Liver (tissue), 9 donors: ENCODE results near the gene RPL35. TPM values are rescaled to one million over a fixed set of nuclear protein-coding genes. Genes with fewer than 3 reads are reported as not detected.

Source experiments
- DNase-seq: peaks from one replicate; pipeline ENCODE4 v3.0.0-alpha.2; 2017; ENCODE audit warnings: low spot score
- H3K27ac ChIP-seq, 2 donors: one replicate each; pipeline ENCODE4 v1.7.0; 2013; ENCODE audit warnings: inconsistent platforms in 2 of 2, low read length in 2 of 2, control low read depth in 1 of 2, low read depth in 1 of 2, mild to moderate bottlenecking in 1 of 2
- H3K27me3 ChIP-seq, 4 donors: one replicate each; pipeline versions ENCODE4 v1.6.1 to v1.7.0; 2013; ENCODE audit warnings: low read length in 3 of 4, inconsistent platforms in 1 of 4, mild to moderate bottlenecking in 1 of 4, moderate library complexity in 1 of 4; ENCODE audit not compliant: control insufficient read depth in 4 of 4, insufficient read depth in 4 of 4
- H3K36me3 ChIP-seq, 4 donors: one replicate each; pipeline versions ENCODE4 v1.6.1 to v1.7.0; 2013; ENCODE audit warnings: low read length in 3 of 4, mild to moderate bottlenecking in 3 of 4, low read depth in 1 of 4, moderate library complexity in 1 of 4; ENCODE audit not compliant: control insufficient read depth in 4 of 4, insufficient read depth in 3 of 4
- H3K4me1 ChIP-seq, 4 donors: one replicate each; pipeline versions ENCODE4 v1.6.1 to v1.7.0; 2013; ENCODE audit warnings: low read length in 3 of 4, mild to moderate bottlenecking in 3 of 4, moderate library complexity in 1 of 4; ENCODE audit not compliant: control insufficient read depth in 4 of 4, insufficient read depth in 4 of 4
- H3K4me3 ChIP-seq, 3 donors: one replicate each; pipeline versions ENCODE4 v1.6.1 to v1.7.0; 2013; ENCODE audit warnings: low read length in 3 of 3, control low read depth in 1 of 3, low read depth in 1 of 3, mild to moderate bottlenecking in 1 of 3
- H3K9ac ChIP-seq, 2 donors: one replicate each; pipeline ENCODE4 v1.7.0; 2013; ENCODE audit warnings: low read length in 2 of 2, mild to moderate bottlenecking in 2 of 2, moderate library complexity in 2 of 2, control low read depth in 1 of 2, low read depth in 1 of 2
- H3K9me3 ChIP-seq, 4 donors: one replicate each; pipeline versions ENCODE4 v1.6.1 to v1.7.0; 2013; ENCODE audit warnings: low read length in 3 of 4; ENCODE audit not compliant: control insufficient read depth in 4 of 4
- EGR1 ChIP-seq, 2 donors: IDR thresholded peaks; 2 replicates each; pipeline ENCODE4 v1.6.1; 2016 to 2018; ENCODE audit warnings: antibody characterized with exemption in 2 of 2, low read depth in 2 of 2
- FOXA1 ChIP-seq: IDR thresholded peaks from 2 replicates; pipeline ENCODE4 v1.6.1; 2016; ENCODE audit warnings: antibody characterized with exemption
- FOXA2 ChIP-seq: IDR thresholded peaks from 2 replicates; pipeline ENCODE4 v1.6.1; 2016; ENCODE audit warnings: antibody characterized with exemption
- HNF4G ChIP-seq: IDR thresholded peaks from 2 replicates; pipeline ENCODE4 v1.6.1; 2016; ENCODE audit warnings: antibody characterized with exemption
- JUND ChIP-seq, 2 donors: IDR thresholded peaks; 2 replicates each; pipeline ENCODE4 v1.6.1; 2016; ENCODE audit warnings: antibody characterized with exemption in 2 of 2
- MAX ChIP-seq: IDR thresholded peaks from 2 replicates; pipeline ENCODE4 v1.6.1; 2016; ENCODE audit warnings: antibody characterized with exemption
- NR2F2 ChIP-seq: IDR thresholded peaks from 2 replicates; pipeline ENCODE4 v1.6.1; 2016; ENCODE audit warnings: antibody characterized with exemption
- RAD21 ChIP-seq, 2 donors: IDR thresholded peaks; 2 replicates each; pipeline ENCODE4 v1.6.1; 2016; ENCODE audit warnings: antibody characterized with exemption in 2 of 2, mild to moderate bottlenecking in 2 of 2
- RXRA ChIP-seq, 2 donors: IDR thresholded peaks; 2 replicates each; pipeline ENCODE4 v1.6.1; 2017 to 2018; ENCODE audit warnings: antibody characterized with exemption in 2 of 2, mild to moderate bottlenecking in 1 of 2
- SP1 ChIP-seq: IDR thresholded peaks from 2 replicates; pipeline ENCODE4 v1.6.1; 2018; ENCODE audit warnings: antibody characterized with exemption, mild to moderate bottlenecking
- TAF1 ChIP-seq: conservative IDR thresholded peaks from 2 replicates; pipeline ENCODE4 v1.6.1; 2016; ENCODE audit warnings: antibody characterized with exemption, mild to moderate bottlenecking
- ZBTB33 ChIP-seq: IDR thresholded peaks from 2 replicates; pipeline ENCODE4 v1.6.1; 2016; ENCODE audit warnings: antibody characterized with exemption
- WGBS: extraction: QIAGEN DNeasy Blood & Tissue Kit; methylation state at CpG from one replicate; pipeline ENCODE4 v1.1.7; 2013; 5-methylcytosine and 5-hydroxymethylcytosine counted together
- polyA plus RNA-seq, 2 donors: library from polyadenylated mRNA; stranded (reverse) in 1 of 2; unstranded in 1 of 2; fragments of 200-250 nt in 1 of 2; fragments of >200 nt in 1 of 2; fragmentation: Nextera tagmentation in 1 of 2; extraction: Ambion mirVana in 1 of 2; gene quantifications; one replicate each; pipeline versions ENCODE4 v1.2.1 to v1.2.3, GENCODE V29; 2013 to 2015
- total RNA-seq, 2 donors: library from RNA; depleted of rRNA; stranded (reverse); fragments of >200 nt; gene quantifications; one replicate each; pipeline ENCODE4 v1.2.3, GENCODE V29; 2014
- TF ChIP-seq, protein P1 (sequence below): IDR thresholded peaks from 2 replicates; pipeline ENCODE4 v1.6.1; 2016; ENCODE audit warnings: antibody characterized with exemption
- TF ChIP-seq, protein P2 (sequence below): fragments of 150-350 bp; IDR thresholded peaks from 2 replicates; pipeline ENCODE4 v1.5.1; 2017; ENCODE audit warnings: improper control_type of control experiment, low read depth, low read length; ENCODE audit not compliant: missing input control
- donor health status: healthy.
- donor health status: healthy.
- donor health status: healthy.
- donor health status: healthy.
- donor health status: healthy.

RPL35 gene
- total and polyA plus RNA-seq, 4 donors, result 623 to 1,101 (median 703) TPM

DNA sequence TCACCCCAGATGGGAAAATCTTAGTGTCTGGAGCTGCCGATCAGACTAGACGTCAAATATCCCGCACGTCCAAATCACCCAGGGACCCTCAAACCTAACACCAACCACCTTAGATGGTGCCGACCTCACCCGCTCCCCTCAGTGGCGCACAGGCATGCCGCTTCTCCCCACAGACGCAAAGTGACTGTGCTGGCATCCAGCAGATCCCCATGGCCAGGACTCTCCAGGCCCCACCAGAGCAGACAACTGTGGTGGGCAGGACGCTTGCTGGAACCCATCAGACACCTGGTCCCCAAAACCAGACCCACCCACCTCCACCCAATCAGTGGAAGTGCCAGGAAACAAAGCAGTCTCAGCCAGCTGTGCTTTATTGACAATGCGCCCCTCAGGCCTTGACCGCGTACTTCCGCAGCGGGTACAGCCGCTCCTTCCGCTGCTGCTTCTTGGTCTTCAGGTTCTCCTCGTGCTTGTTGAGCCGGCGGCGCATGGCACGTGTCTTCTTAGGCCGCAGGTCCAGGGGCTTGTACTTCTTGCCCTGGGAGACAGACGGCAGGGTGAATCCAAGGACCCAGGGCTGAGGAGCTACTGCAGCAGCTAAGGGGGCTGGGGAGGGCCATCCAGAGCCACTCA, 4.1 kb downstream of the RPL35 start:
- Histone ChIP-seq H3K27ac (no peak overlapping the region), H3K4me3 (no peak overlapping the region), H3K36me3 (peaks cover 15 to 40% (median 25%) of the 10 kb centered on the region in 4 donors), H3K9me3 (no peaks in the 10 kb centered on the region), H3K9ac (no peak overlapping the region), H3K27me3 (no peaks in the 10 kb centered on the region), H3K4me1 (peaks cover 2 to 24% (median 19%) of the 10 kb centered on the region in 4 donors)
- WGBS, result 95% methylated on average over 24 of the region's 24 CpGs
- DNase-seq, result no peak
- TF ChIP-seq SP1 (no peak), ZBTB33 (no peak)

GRCh38 chr9:124855944-124856765, 5.6 kb downstream of the RPL35 start:
- H3K4me1 ChIP-seq, result peaks cover 2 to 27% (median 21%) of the 10 kb centered on the region in 4 donors
- WGBS, result 76% methylated on average over 16 of the region's 16 CpGs
- no peak for DNase-seq

DNA sequence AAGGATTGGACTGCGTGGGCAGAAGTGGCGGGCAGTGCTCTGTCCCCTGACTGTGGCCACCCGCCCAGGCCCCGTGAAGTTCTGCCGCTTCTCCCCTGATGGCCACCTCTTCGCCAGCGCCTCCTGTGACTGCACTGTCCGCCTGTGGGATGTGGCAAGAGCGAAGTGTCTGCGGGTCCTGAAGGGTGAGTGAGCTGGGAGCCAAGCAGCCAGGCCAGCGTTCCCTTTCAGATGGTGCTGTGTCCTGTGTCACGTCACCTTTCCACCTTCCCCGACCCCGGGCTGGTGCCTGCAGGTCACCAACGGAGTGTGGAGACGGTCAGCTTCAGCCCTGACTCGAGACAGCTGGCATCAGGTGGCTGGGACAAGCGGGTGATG, 6.2 kb downstream of the RPL35 start:
- peaks cover 15 to 40% (median 25%) of the 10 kb centered on the region in 4 donors for H3K36me3 ChIP-seq
- no peaks in the 10 kb centered on the region for H3K27me3 ChIP-seq
- H3K4me1 ChIP-seq, result peaks cover 2 to 21% (median 15%) of the 10 kb centered on the region in 4 donors
- 80% methylated on average over 18 of the region's 18 CpGs for WGBS
- DNase-seq, result no peak
- no peak overlapping the region for H3K27ac ChIP-seq
- TF ChIP-seq RXRA (IDR thresholded peaks at IDR 0.05) (no peak), TAF1 (no peak), NR2F2 (no peak), HNF4G (no peak), SP1 (no peak), RAD21 (IDR thresholded peaks at IDR 0.05) (no peak)
- H3K9me3 ChIP-seq, result no peaks in the 10 kb centered on the region
- no peak overlapping the region for H3K9ac ChIP-seq
- no peak overlapping the region for H3K4me3 ChIP-seq

More at GRCh38 chr9:124855944-124856765, 5.6 kb downstream of the RPL35 start:
- no peak overlapping the region for H3K9ac ChIP-seq
- H3K9me3 ChIP-seq, result no peaks in the 10 kb centered on the region
- TF ChIP-seq, protein P1, sequence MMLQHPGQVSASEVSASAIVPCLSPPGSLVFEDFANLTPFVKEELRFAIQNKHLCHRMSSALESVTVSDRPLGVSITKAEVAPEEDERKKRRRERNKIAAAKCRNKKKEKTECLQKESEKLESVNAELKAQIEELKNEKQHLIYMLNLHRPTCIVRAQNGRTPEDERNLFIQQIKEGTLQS, result no peak
- TF ChIP-seq MAX (no peak), RAD21 (IDR thresholded peaks at IDR 0.05) (peak in 1 of 2 donors; percentile 16)
- H3K27me3 ChIP-seq, result no peaks in the 10 kb centered on the region
- H3K4me3 ChIP-seq, result no peak overlapping the region
- peaks cover 15 to 40% (median 25%) of the 10 kb centered on the region in 4 donors for H3K36me3 ChIP-seq
- no peak overlapping the region for H3K27ac ChIP-seq

GRCh38 chr9:124854822-124855221, 6.9 kb downstream of the RPL35 start:
- WGBS, result 57% methylated on average over 7 of the region's 7 CpGs
- TF ChIP-seq, protein P2, sequence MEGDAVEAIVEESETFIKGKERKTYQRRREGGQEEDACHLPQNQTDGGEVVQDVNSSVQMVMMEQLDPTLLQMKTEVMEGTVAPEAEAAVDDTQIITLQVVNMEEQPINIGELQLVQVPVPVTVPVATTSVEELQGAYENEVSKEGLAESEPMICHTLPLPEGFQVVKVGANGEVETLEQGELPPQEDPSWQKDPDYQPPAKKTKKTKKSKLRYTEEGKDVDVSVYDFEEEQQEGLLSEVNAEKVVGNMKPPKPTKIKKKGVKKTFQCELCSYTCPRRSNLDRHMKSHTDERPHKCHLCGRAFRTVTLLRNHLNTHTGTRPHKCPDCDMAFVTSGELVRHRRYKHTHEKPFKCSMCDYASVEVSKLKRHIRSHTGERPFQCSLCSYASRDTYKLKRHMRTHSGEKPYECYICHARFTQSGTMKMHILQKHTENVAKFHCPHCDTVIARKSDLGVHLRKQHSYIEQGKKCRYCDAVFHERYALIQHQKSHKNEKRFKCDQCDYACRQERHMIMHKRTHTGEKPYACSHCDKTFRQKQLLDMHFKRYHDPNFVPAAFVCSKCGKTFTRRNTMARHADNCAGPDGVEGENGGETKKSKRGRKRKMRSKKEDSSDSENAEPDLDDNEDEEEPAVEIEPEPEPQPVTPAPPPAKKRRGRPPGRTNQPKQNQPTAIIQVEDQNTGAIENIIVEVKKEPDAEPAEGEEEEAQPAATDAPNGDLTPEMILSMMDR, result no peak
- TF ChIP-seq RAD21 (IDR thresholded peaks at IDR 0.05) (no peak), RXRA (IDR thresholded peaks at IDR 0.05) (no peak), FOXA1 (no peak), ZBTB33 (no peak), EGR1 (IDR thresholded peaks at IDR 0.05; ENCODE audit: low read depth in 2 of 2) (no peak), TAF1 (no peak), SP1 (no peak), JUND (IDR thresholded peaks at IDR 0.05) (no peak), FOXA2 (no peak)

More at GRCh38 chr9:124854822-124855221, 6.9 kb downstream of the RPL35 start:
- Histone ChIP-seq H3K4me1 (peaks cover 2 to 16% (median 10%) of the 10 kb centered on the region in 4 donors), H3K9ac (no peak overlapping the region), H3K27ac (no peak overlapping the region), H3K36me3 (peaks cover 12 to 34% (median 19%) of the 10 kb centered on the region in 4 donors), H3K9me3 (no peaks in the 10 kb centered on the region), H3K27me3 (no peaks in the 10 kb centered on the region), H3K4me3 (no peak overlapping the region)
- no peak for DNase-seq
